ENCODE results near the gene KICS2. TPM values are rescaled to one million over a fixed set of nuclear protein-coding genes. Genes with fewer than 3 reads are reported as not detected.

KICS2 gene
- polyA plus RNA-seq, 3 donors, result 2.7 to 5.5 (median 3.5) TPM

GRCh38 chr12:64225626-64226025 lies 3.5 kb upstream of the KICS2 start:
- no peak overlapping the region for H2AFZ ChIP-seq (ENCODE audit: insufficient read depth, low read depth, low read length, poor library complexity, severe bottlenecking)
- intact Hi-C loops (cut with micrococcal nuclease), result loop anchor here in 1 of 2 donors (10.0 kb wide), 1 partner anchor 179 kb away; the partner anchor contains the start of gene XPOT
- no peak overlapping the region for H3K27ac Mint-ChIP-seq

GRCh38 chr12:64221651-64222008 lies 466 bp downstream of the KICS2 start:
- Histone ChIP-seq H3K79me2 (ENCODE audit: insufficient read depth, low read length) (peaks cover 6% of the 10 kb centered on the region), H3K4me2 (replicated peaks; ENCODE audit: extremely low read depth, low read length, poor library complexity, severe bottlenecking) (peak overlapping the region; percentile 87), H3K4me1 (ENCODE audit: control insufficient read depth in 1 of 2, insufficient read depth in 2 of 2, low read length in 2 of 2) (peaks cover 14 to 22% of the 10 kb centered on the region in 2 donors), H4K20me1 (ENCODE audit: insufficient read depth, low read length) (no peaks in the 10 kb centered on the region), H3K9ac (ENCODE audit: insufficient read depth, low read length, poor library complexity, severe bottlenecking) (peak overlapping the region; percentile 90), H3K27ac (ENCODE audit: low read depth in 1 of 2, low read length in 2 of 2) (peak overlapping the region; percentile 78 to 95), H3K27me3 (ENCODE audit: control insufficient read depth in 2 of 2, insufficient read depth in 2 of 2, low read length in 2 of 2) (no peaks in the 10 kb centered on the region), H3K36me3 (replicated peaks in 1 of 2; ENCODE audit: control insufficient read depth in 1 of 2, insufficient read depth in 2 of 2, low read length in 2 of 2) (no peaks in the 10 kb centered on the region), H3K4me3 (replicated peaks in 1 of 3; ENCODE audit: low read depth in 2 of 3, low read length in 3 of 3) (peak overlapping the region; percentile 68 to 92 (median 89)), H3K9me3 (replicated peaks in 1 of 2; ENCODE audit: control insufficient read depth in 1 of 2, insufficient read depth in 1 of 2, low read length in 2 of 2) (no peaks in the 10 kb centered on the region), H2AFZ (ENCODE audit: insufficient read depth, low read depth, low read length, poor library complexity, severe bottlenecking) (peak overlapping the region; percentile 92)
- WGBS (ENCODE audit: insufficient coverage), result 0% methylated on average over 1 of the region's 16 CpGs
- no peaks in the 10 kb centered on the region for H3K9me3 Mint-ChIP-seq
- peak overlapping the region; percentile 99 for H3K4me3 Mint-ChIP-seq
- H3K4me1 Mint-ChIP-seq, result peaks cover 31% of the 10 kb centered on the region
- peak overlapping the region; percentile 92 to 99 (median 96) for H3K27ac Mint-ChIP-seq
- DNase-seq, result peak; percentile 32 to 64 (median 54)
- no peak for TF ChIP-seq CTCF (IDR thresholded peaks at IDR 0.05)
- no peaks in the 10 kb centered on the region for H3K36me3 Mint-ChIP-seq
- peaks cover 0 to 4% (median 4%) of the 10 kb centered on the region in 3 donors for H3K27me3 Mint-ChIP-seq (ENCODE audit: low read depth in 3 of 3)
- intact Hi-C loops (cut with micrococcal nuclease), result loop anchor here in 1 of 2 donors (10.0 kb wide), 1 partner anchor 183 kb away; the partner anchor contains the start of gene XPOT

More at GRCh38 chr12:64225626-64226025, 3.5 kb upstream of the KICS2 start:
- Histone ChIP-seq H3K4me2 (replicated peaks; ENCODE audit: extremely low read depth, low read length, poor library complexity, severe bottlenecking) (no peak overlapping the region), H3K27ac (ENCODE audit: low read depth in 1 of 2, low read length in 2 of 2) (no peak overlapping the region), H3K79me2 (ENCODE audit: insufficient read depth, low read length) (peaks cover 6% of the 10 kb centered on the region), H3K4me3 (replicated peaks in 1 of 3; ENCODE audit: low read depth in 2 of 3, low read length in 3 of 3) (no peak overlapping the region), H3K27me3 (ENCODE audit: control insufficient read depth in 2 of 2, insufficient read depth in 2 of 2, low read length in 2 of 2) (no peaks in the 10 kb centered on the region), H4K20me1 (ENCODE audit: insufficient read depth, low read length) (no peaks in the 10 kb centered on the region), H3K4me1 (ENCODE audit: control insufficient read depth in 1 of 2, insufficient read depth in 2 of 2, low read length in 2 of 2) (peaks cover 9 to 17% of the 10 kb centered on the region in 2 donors), H3K9ac (ENCODE audit: insufficient read depth, low read length, poor library complexity, severe bottlenecking) (no peak overlapping the region), H3K36me3 (replicated peaks in 1 of 2; ENCODE audit: control insufficient read depth in 1 of 2, insufficient read depth in 2 of 2, low read length in 2 of 2) (no peaks in the 10 kb centered on the region), H3K9me3 (replicated peaks in 1 of 2; ENCODE audit: control insufficient read depth in 1 of 2, insufficient read depth in 1 of 2, low read length in 2 of 2) (no peaks in the 10 kb centered on the region)
- peak in 2 of 3 donors; percentile 10 to 11 for DNase-seq
- Mint-ChIP-seq H3K36me3 (no peaks in the 10 kb centered on the region), H3K9me3 (no peaks in the 10 kb centered on the region), H3K4me3 (no peak overlapping the region), H3K4me1 (peaks cover 18% of the 10 kb centered on the region), H3K27me3 (ENCODE audit: low read depth in 3 of 3) (peaks cover 1 to 6% (median 4%) of the 10 kb centered on the region in 3 donors)
- no CpG with 5 or more reads among the region's 2 CpGs for WGBS (ENCODE audit: insufficient coverage)
- TF ChIP-seq CTCF (IDR thresholded peaks at IDR 0.05), result no peak
